GM10847 (cell line): ENCODE measurements around the gene RAB44.

ENCODE experiments used
- POLR2A ChIP-seq: IDR thresholded peaks from 2 replicates; pipeline ENCODE4 v1.6.1; 2011; ENCODE audit not compliant: insufficient read length; ENCODE audit errors: extremely low read depth

Gene RAB44

GRCh38 chr6:36695414-36695813, 2.2 kb upstream of the RAB44 start:
- TF ChIP-seq POLR2A = no peak

- no peak for TF ChIP-seq POLR2A
Observed at GRCh38 chr6:36698196-36698595, 570 bp downstream of the RAB44 start.

DNA sequence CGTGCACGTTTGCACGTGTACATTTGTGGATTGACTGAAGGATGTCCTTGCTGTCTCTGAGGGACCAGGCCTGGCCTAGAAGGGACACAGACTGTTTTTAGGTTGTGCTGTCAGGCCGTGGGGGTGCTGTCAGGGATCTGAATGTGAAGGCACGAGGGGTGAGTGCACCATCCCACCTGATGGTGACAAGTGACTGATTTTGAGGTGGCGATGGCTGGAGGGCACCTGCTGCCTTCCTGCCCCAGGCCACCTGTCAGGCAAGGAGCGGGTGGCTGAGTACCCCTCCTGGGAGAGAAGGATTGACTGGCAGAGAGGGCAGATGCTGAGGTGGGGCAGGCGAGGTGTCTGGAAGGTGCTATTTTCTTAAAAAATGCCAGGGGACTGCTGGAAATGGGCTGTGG, 1.2 kb downstream of the RAB44 start:
- no peak for TF ChIP-seq POLR2A

GRCh38 chr6:36699348-36699747, 1.7 kb downstream of the RAB44 start:
- TF ChIP-seq POLR2A = no peak

- TF ChIP-seq POLR2A = no peak
Observed at GRCh38 chr6:36700071-36700812, 2.6 kb downstream of the RAB44 start.

DNA sequence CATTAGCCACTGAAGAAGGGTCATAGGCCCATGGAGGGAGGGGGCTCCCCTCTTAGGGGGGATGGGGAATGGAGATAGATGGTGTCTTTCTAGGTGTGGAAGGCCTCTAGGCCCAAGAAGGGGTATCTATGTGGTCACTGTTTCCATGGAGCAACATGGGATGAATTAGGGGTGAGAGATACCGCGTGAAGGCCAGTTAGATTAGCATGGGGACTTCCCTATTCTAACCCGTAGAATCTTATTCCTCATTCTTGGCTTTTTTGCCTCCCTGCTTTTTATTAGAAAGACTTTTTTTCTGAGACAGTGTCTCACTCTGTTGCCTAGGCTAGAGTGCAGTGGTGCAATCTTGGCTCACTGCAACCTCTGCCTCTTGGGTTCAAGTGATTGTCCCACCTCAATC, 3.2 kb downstream of the RAB44 start:
- no peak for TF ChIP-seq POLR2A

DNA sequence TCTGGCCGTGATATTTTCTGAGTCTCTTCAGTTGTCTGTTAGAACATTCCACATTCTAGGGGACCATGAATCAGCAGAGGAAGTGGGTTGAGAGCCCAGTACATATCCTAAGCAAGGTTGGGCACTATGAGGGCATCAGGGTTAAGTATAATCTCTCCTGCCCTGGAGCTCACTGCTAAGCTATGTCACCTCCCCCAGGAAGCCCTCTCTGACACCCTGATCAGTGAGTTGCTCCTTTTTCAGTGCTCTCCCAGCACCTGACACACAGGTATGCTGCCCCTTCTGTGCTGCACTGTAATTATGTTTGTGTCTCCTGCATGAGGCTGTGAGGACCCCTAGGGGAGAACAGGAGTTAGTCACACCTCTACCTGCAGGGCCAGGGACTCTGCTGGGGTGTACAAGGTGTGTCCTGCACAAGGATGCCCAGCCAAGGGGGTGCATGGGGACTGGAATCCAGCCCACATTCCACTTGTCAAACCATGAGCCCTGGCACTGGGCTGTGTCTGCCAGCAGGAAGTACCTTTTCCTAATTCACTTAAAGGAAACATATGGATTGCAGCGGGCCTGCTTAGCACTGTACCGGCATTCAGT, 3.9 kb downstream of the RAB44 start:
- TF ChIP-seq POLR2A = no peak

DNA sequence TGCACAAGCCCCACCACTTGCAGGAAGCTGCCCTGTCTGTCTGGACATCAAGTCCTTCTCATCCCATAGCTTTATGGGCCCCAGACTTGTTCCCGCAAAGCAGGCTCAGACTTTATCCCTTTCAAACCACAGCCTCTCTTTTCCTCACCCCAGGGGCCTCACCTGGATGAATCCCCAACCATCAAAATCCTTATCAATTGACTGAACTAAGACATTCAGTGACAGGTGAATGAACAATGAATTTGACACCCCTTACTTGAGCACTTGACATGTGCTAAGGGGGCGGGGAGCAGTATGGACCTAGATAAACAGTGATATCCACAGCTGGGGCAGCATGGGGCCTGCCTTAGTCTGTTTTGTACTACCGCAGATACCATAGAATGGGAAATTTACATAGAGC, 5.0 kb downstream of the RAB44 start:
- TF ChIP-seq POLR2A = no peak

DNA sequence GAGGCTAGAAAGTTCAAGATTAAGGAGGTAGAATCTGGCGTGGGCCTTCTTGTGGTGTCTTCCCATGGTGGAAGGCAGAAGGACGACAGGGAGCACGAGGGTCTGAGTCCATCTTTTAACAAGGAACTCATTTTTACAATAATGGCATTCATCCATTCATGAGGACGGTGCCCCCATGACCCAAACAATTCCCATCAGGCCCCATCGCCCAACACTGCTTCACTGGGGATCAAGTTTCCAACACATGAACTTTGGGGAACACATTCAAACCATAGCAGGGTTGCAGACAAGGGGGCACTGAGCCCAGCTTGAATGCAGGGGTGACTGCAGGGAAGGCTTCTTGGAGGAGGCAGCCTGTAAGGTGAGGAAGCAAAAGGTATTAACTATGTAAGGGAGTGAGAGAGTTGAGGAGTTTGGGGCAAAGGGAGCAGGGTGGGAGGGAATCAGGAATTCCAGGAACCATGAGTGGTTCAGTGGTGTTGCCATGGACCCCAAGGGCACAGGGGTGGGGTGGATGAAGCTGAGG, 5.5 kb downstream of the RAB44 start:
- TF ChIP-seq POLR2A = no peak

DNA sequence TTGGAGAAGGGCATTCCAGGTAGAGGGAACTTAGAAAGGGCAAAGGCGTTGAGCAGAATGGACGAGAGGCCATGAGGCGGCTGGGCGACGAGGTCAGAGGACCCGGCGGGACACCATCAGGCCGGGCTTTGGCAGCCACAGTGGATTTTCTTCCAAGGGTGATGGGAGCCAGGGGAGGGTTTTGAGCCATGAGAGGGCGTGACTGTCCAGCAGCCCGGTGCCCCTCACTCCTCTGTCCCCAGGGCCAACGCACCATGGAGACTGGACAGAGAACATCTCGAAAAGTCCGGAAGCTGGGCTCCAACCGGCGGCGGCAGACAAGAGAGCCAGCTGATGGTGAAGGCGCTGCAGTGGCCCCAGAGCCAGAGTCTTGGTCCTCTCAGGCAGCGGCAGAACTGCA, 6.4 kb downstream of the RAB44 start:
- no peak for TF ChIP-seq POLR2A

GRCh38 chr6:36706339-36706738, 8.7 kb downstream of the RAB44 start:
- TF ChIP-seq POLR2A = no peak

DNA sequence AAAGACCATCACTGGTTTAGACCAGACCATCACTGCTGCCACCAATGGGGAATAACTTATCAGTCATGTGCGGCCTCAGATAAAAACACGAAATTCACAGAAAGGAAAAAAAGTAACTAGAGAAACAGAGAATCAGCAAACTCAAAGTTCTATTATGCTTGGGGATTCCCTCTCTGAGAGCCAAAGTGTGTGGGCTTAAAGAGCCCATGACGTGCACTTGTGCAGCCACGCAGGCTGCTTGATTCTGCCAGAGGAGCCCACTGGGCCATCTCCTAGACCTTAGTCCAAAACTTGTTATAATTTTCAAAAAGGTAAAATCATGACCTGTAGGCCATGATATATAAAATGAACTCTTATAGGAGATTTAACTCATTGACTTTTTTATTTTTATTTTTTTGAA, 15.2 kb downstream of the RAB44 start:
- no peak for TF ChIP-seq POLR2A

DNA sequence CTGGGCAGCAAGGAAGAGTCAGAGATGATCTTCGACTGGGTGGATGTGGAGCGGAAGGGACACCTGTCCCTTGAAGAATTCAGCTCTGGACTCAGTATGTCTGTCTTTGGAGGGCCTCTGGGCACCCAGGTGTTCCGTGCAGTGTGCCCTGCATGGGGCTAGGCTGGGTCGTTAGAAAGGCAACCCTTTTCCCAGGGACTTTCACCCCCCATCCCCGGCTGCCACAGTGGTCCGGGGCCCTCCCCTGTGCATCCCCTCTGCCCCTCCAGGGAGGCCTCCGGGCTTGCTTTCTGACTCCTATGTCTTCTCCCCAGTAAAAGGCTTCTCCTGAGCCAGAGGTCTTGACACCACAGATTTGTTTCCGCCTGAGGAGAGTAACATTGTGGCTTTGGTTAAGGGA, 16.2 kb downstream of the RAB44 start:
- no peak for TF ChIP-seq POLR2A

GRCh38 chr6:36714511-36714910, 16.9 kb downstream of the RAB44 start:
- TF ChIP-seq POLR2A = no peak

- no peak for TF ChIP-seq POLR2A
Observed at GRCh38 chr6:36715469-36715868, 17.8 kb downstream of the RAB44 start.

DNA sequence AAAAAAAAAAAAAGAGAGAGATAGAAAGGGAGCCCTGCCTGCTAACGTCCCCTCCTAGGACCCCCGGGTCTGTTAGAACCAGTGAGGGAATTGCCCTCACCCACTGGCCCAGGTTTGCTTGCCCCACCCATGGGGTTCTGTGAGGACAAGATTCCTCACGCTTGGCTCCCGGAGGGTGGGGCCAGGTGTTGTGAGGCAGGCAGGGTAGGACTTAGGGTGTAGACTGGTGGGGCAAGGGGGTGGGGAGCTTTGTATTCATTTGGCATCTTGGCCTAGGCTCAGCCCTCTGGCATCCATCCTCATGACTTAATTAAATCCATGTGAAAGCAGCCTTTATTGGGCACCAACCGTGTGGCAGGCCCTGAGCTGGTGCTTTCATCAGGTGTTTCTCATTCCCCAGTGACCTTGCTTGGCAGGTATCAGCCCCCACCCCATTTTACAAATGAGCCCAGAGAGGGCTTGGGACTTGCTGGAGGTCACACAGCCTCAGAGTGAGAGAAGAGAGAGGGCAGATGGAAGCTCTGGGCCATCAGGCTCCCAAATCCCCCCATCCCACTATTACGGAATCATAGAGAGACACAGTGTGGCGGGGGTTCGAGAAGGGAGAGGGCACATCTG, 19.0 kb downstream of the RAB44 start:
- no peak for TF ChIP-seq POLR2A
